ENCODE results near the gene FTO.

FTO gene

GRCh38 chr16:53768167-53768566, 64.2 kb downstream of the FTO start:
- TF ChIP-seq CTCF (IDR thresholded peaks at IDR 0.05; ENCODE audit: extremely low read depth, missing control alignments), result no peak
- DNase-seq (ENCODE audit: low spot score), result no peak

- DNase-seq (ENCODE audit: low spot score), result no peak
These were observed 64.6 kb downstream of the FTO start for GRCh38 chr16:53768593-53768992.

GRCh38 chr16:53769185-53769584, 65.2 kb downstream of the FTO start:
- no peak for DNase-seq (ENCODE audit: low spot score)
- no peak for TF ChIP-seq CTCF (IDR thresholded peaks at IDR 0.05; ENCODE audit: extremely low read depth, missing control alignments)

More at GRCh38 chr16:53768593-53768992, 64.6 kb downstream of the FTO start:
- no peak for TF ChIP-seq CTCF (IDR thresholded peaks at IDR 0.05; ENCODE audit: extremely low read depth, missing control alignments)

GRCh38 chr16:53769787-53770186, 65.8 kb downstream of the FTO start:
- DNase-seq (ENCODE audit: low spot score), result no peak
- TF ChIP-seq CTCF (IDR thresholded peaks at IDR 0.05; ENCODE audit: extremely low read depth, missing control alignments), result no peak

- TF ChIP-seq CTCF (IDR thresholded peaks at IDR 0.05; ENCODE audit: extremely low read depth, missing control alignments), result no peak
- DNase-seq (ENCODE audit: low spot score), result no peak
These were observed 66.7 kb downstream of the FTO start for GRCh38 chr16:53770641-53771040.

GRCh38 chr16:53771655-53772497, 67.9 kb downstream of the FTO start:
- TF ChIP-seq CTCF (IDR thresholded peaks at IDR 0.05; ENCODE audit: extremely low read depth, missing control alignments), result no peak
- no peak for DNase-seq (ENCODE audit: low spot score)

GRCh38 chr16:53773150-53773846, 69.3 kb downstream of the FTO start:
- peak; percentile 28 for TF ChIP-seq CTCF (IDR thresholded peaks at IDR 0.05; ENCODE audit: extremely low read depth, missing control alignments)
- DNase-seq (ENCODE audit: low spot score), result peak; percentile 38

All from GM20000 (cell line).